GM19455 (cell line): Measurements from ENCODE around the gene CBLN1.

Experiments used
- ATAC-seq: cut with Tn5 transposase; IDR thresholded peaks from one replicate; pipeline ENCODE4 v1.9.1; 2021; ENCODE audit not compliant: unreplicated experiment

CBLN1 gene

GRCh38 chr16:49281480-49281842 is at the start of gene CBLN1:
TSS of gene CBLN1 (minus strand) at chr16:49281838. CDS start at chr16:49281465, 373 bp downstream.
- ATAC-seq = no peak

- ATAC-seq = no peak
These were observed 49.0 kb upstream of the CBLN1 start for GRCh38 chr16:49330562-49331201.

- no peak for ATAC-seq
These were observed 46.7 kb upstream of the CBLN1 start for GRCh38 chr16:49328325-49328724.

- ATAC-seq = no peak
These were observed 45.8 kb upstream of the CBLN1 start for GRCh38 chr16:49327466-49327865.

- no peak for ATAC-seq
These were observed 43.1 kb upstream of the CBLN1 start for GRCh38 chr16:49324703-49325102.

GRCh38 chr16:49315602-49316001 is 34.0 kb upstream of the CBLN1 start:
- no peak for ATAC-seq

- no peak for ATAC-seq
These were observed 30.8 kb upstream of the CBLN1 start for GRCh38 chr16:49312389-49312985.

- no peak for ATAC-seq
These were observed 30.2 kb upstream of the CBLN1 start for GRCh38 chr16:49311823-49312222.

GRCh38 chr16:49307176-49307575 is 25.5 kb upstream of the CBLN1 start:
- no peak for ATAC-seq

GRCh38 chr16:49305406-49305805 is 23.8 kb upstream of the CBLN1 start:
- ATAC-seq = no peak

GRCh38 chr16:49292413-49292812 is 10.8 kb upstream of the CBLN1 start:
- no peak for ATAC-seq

- no peak for ATAC-seq
These were observed 5.9 kb upstream of the CBLN1 start for GRCh38 chr16:49287572-49287971.

- ATAC-seq = no peak
These were observed 3.3 kb upstream of the CBLN1 start for GRCh38 chr16:49284962-49285361.

GRCh38 chr16:49283376-49284049 is 1.9 kb upstream of the CBLN1 start:
- ATAC-seq = no peak

GRCh38 chr16:49282690-49283375 is 1.2 kb upstream of the CBLN1 start:
- ATAC-seq = no peak

GRCh38 chr16:49281843-49282642 is 405 bp upstream of the CBLN1 start:
- peak; percentile 75 for ATAC-seq

- ATAC-seq = no peak
These were observed 732 bp downstream of the CBLN1 start for GRCh38 chr16:49280841-49281371.

- no peak for ATAC-seq
These were observed 1.4 kb downstream of the CBLN1 start for GRCh38 chr16:49280105-49280741.

GRCh38 chr16:49278944-49279725 is 2.5 kb downstream of the CBLN1 start:
- no peak for ATAC-seq

- no peak for ATAC-seq
These were observed 3.1 kb downstream of the CBLN1 start for GRCh38 chr16:49278567-49278827.
